Right hindlimb (tissue), 1 donor: ENCODE data around the gene GAK.
"Not testable (repeated sequence)": the region's sequence is repeated elsewhere in the genome, so short reads cannot be mapped to it uniquely, and the experiment has no call there.

Experiments
- DNase-seq: peaks from one replicate; pipeline ENCODE4 v3.0.0-alpha.2; 2018

Gene GAK

GRCh38 chr4:931960-932712, at the start of gene GAK, which contains the start of gene TMEM175:
GAK (minus strand) TSS chr4:932316; CDS start chr4:932187, 129 bp downstream.
TMEM175 (plus strand) TSS chr4:932460; CDS start chr4:947740, 15,280 bp downstream.
- peak; percentile 97 for DNase-seq

- no peak for DNase-seq
Observed at GRCh38 chr4:978957-979701, 47.0 kb upstream of the GAK start.

- DNase-seq = not testable (repeated sequence)
Observed at GRCh38 chr4:976016-976415, 43.9 kb upstream of the GAK start.

GRCh38 chr4:974668-975067, 42.6 kb upstream of the GAK start:
- no peak for DNase-seq

GRCh38 chr4:973431-974397, 41.6 kb upstream of the GAK start, which contains the start of gene DGKQ:
DGKQ (minus strand) TSS chr4:973569; CDS start chr4:973482, 87 bp downstream.
- peak; percentile 94 for DNase-seq

GRCh38 chr4:972651-973424, 40.7 kb upstream of the GAK start:
- no peak for DNase-seq

GRCh38 chr4:971666-972500, 39.8 kb upstream of the GAK start:
- DNase-seq = no peak

GRCh38 chr4:970854-971520, 38.9 kb upstream of the GAK start:
- DNase-seq = no peak

GRCh38 chr4:970046-970745, 38.1 kb upstream of the GAK start:
- DNase-seq = no peak

GRCh38 chr4:968621-969394, 36.7 kb upstream of the GAK start:
- DNase-seq = no peak

GRCh38 chr4:968221-968620, 36.1 kb upstream of the GAK start:
- no peak for DNase-seq

GRCh38 chr4:967113-968104, 35.3 kb upstream of the GAK start:
- no peak for DNase-seq

- no peak for DNase-seq
Observed at GRCh38 chr4:966266-967112, 34.4 kb upstream of the GAK start.

GRCh38 chr4:965766-966134, 33.6 kb upstream of the GAK start:
- no peak for DNase-seq

- no peak for DNase-seq
Observed at GRCh38 chr4:965048-965765, 33.1 kb upstream of the GAK start.
